Stimulated activated naive B cell treated with anti-CD40 and anti-IgM and Interleukin-4, amounts not matched to agents 10 μg/mL and 1 μg/mL and 100 μg/mL, for 72 hours (primary cell): ENCODE measurements around the gene ZNF507.

Experiments
- ATAC-seq, 2 donors: fragments of 150-1000 bp; cut with Tn5 transposase; replicated peaks; 2 replicates each; pipeline ENCODE4 v1.10.0; 2021; ENCODE audit warnings: moderate library complexity in 1 of 2
- DNase-seq: peaks from one replicate; pipeline ENCODE4 v3.0.0; 2021
- H3K27ac Mint-ChIP-seq: one replicate; pipeline ENCODE4 v1.8.0; 2022; ENCODE audit warnings: mild to moderate bottlenecking, mixed read lengths
- H3K27me3 Mint-ChIP-seq, 2 donors: one replicate each; pipeline ENCODE4 v1.8.0; 2022; ENCODE audit warnings: mixed read lengths in 2 of 2
- H3K36me3 Mint-ChIP-seq, 2 donors: one replicate each; pipeline ENCODE4 v1.8.0; 2022; ENCODE audit warnings: mixed read lengths in 2 of 2, mild to moderate bottlenecking in 1 of 2
- H3K4me1 Mint-ChIP-seq, 2 donors: one replicate each; pipeline ENCODE4 v1.8.0; 2022; ENCODE audit warnings: mixed read lengths in 2 of 2, mild to moderate bottlenecking in 1 of 2
- H3K4me3 Mint-ChIP-seq, 2 donors: one replicate each; pipeline ENCODE4 v1.8.0; 2022; ENCODE audit warnings: mild to moderate bottlenecking in 2 of 2, mixed read lengths in 2 of 2, moderate library complexity in 1 of 2
- H3K9me3 Mint-ChIP-seq, 2 donors: one replicate each; pipeline ENCODE4 v1.8.0; 2022; ENCODE audit warnings: mixed read lengths in 2 of 2, mild to moderate bottlenecking in 1 of 2

Gene ZNF507

GRCh38 chr19:32403291-32403995 is 58.0 kb downstream of the ZNF507 start:
- H3K4me1 Mint-ChIP-seq, result peaks cover 9 to 17% of the 10 kb centered on the region in 2 donors

GRCh38 chr19:32404213-32404932 is 59.0 kb downstream of the ZNF507 start:
- DNase-seq, result no peak
- Mint-ChIP-seq H3K27ac (peak overlapping the region; percentile 96), H3K27me3 (no peaks in the 10 kb centered on the region), H3K9me3 (no peaks in the 10 kb centered on the region), H3K4me1 (peaks cover 9 to 17% of the 10 kb centered on the region in 2 donors), H3K36me3 (peaks cover 5 to 14% of the 10 kb centered on the region in 2 donors), H3K4me3 (peak overlapping the region; percentile 88 to 95)
- no peak for ATAC-seq

More at GRCh38 chr19:32403291-32403995, 58.0 kb downstream of the ZNF507 start:
- Mint-ChIP-seq H3K9me3 (no peaks in the 10 kb centered on the region), H3K27ac (no peak overlapping the region), H3K4me3 (peak overlapping the region in 1 of 2 donors; percentile 88), H3K27me3 (no peaks in the 10 kb centered on the region), H3K36me3 (peaks cover 0 to 8% of the 10 kb centered on the region in 2 donors)
- DNase-seq, result no peak
- ATAC-seq, result no peak

- DNase-seq (no peak), ATAC-seq (peak; percentile 20 to 26)
- no peaks in the 10 kb centered on the region for H3K9me3 Mint-ChIP-seq
- H3K36me3 Mint-ChIP-seq, result peaks cover 7 to 19% of the 10 kb centered on the region in 2 donors
- peaks cover 9 to 17% of the 10 kb centered on the region in 2 donors for H3K4me1 Mint-ChIP-seq
- H3K4me3 Mint-ChIP-seq, result peak overlapping the region; percentile 88 to 95
- no peaks in the 10 kb centered on the region for H3K27me3 Mint-ChIP-seq
- H3K27ac Mint-ChIP-seq, result peak overlapping the region; percentile 96
Measured at GRCh38 chr19:32404933-32405430, 59.6 kb downstream of the ZNF507 start.

GRCh38 chr19:32405431-32406160 is 60.2 kb downstream of the ZNF507 start, which contains the start of gene DPY19L3:
DPY19L3 (plus strand) TSS chr19:32405770; CDS start chr19:32408254, 2,484 bp downstream.
- Mint-ChIP-seq H3K36me3 (peaks cover 7 to 19% of the 10 kb centered on the region in 2 donors), H3K9me3 (no peaks in the 10 kb centered on the region), H3K27me3 (no peaks in the 10 kb centered on the region), H3K27ac (peak within 1 kb of the TSS; percentile 96), H3K4me3 (peak within 1 kb of the TSS; percentile 88 to 95), H3K4me1 (peaks cover 9 to 17% of the 10 kb centered on the region in 2 donors)
- DNase-seq (peak; percentile 90), ATAC-seq (peak; percentile 97 to 98)

- Mint-ChIP-seq H3K4me1 (peaks cover 8 to 17% of the 10 kb centered on the region in 2 donors), H3K9me3 (no peaks in the 10 kb centered on the region), H3K27ac (peak overlapping the region; percentile 70), H3K36me3 (peaks cover 7 to 20% of the 10 kb centered on the region in 2 donors), H3K4me3 (peak overlapping the region; percentile 79 to 95), H3K27me3 (no peaks in the 10 kb centered on the region)
- no peak for DNase-seq
- no peak for ATAC-seq
Measured at GRCh38 chr19:32406161-32407003, 61.0 kb downstream of the ZNF507 start.

- Mint-ChIP-seq H3K4me1 (peaks cover 8 to 17% of the 10 kb centered on the region in 2 donors), H3K27me3 (no peaks in the 10 kb centered on the region), H3K9me3 (no peaks in the 10 kb centered on the region), H3K4me3 (peak overlapping the region; percentile 79 to 95), H3K27ac (peak overlapping the region; percentile 70), H3K36me3 (peaks cover 11 to 19% of the 10 kb centered on the region in 2 donors)
- ATAC-seq (no peak), DNase-seq (no peak)
Measured at GRCh38 chr19:32407004-32407992, 61.9 kb downstream of the ZNF507 start.

- no peaks in the 10 kb centered on the region for H3K4me1 Mint-ChIP-seq
- H3K9me3 Mint-ChIP-seq, result no peaks in the 10 kb centered on the region
- DNase-seq (no peak), ATAC-seq (no peak)
- no peak overlapping the region for H3K27ac Mint-ChIP-seq
- H3K4me3 Mint-ChIP-seq, result no peak overlapping the region
- H3K27me3 Mint-ChIP-seq, result no peaks in the 10 kb centered on the region
- peaks cover 27 to 34% of the 10 kb centered on the region in 2 donors for H3K36me3 Mint-ChIP-seq
Measured at GRCh38 chr19:32415246-32415645, 69.8 kb downstream of the ZNF507 start.

GRCh38 chr19:32415669-32416068 is 70.3 kb downstream of the ZNF507 start:
- Mint-ChIP-seq H3K4me3 (no peak overlapping the region), H3K36me3 (peaks cover 27 to 34% of the 10 kb centered on the region in 2 donors), H3K9me3 (no peaks in the 10 kb centered on the region), H3K4me1 (no peaks in the 10 kb centered on the region), H3K27ac (no peak overlapping the region), H3K27me3 (no peaks in the 10 kb centered on the region)
- ATAC-seq, result no peak
- no peak for DNase-seq

GRCh38 chr19:32416749-32417456 is 71.5 kb downstream of the ZNF507 start:
- ATAC-seq, result no peak
- Mint-ChIP-seq H3K27me3 (no peaks in the 10 kb centered on the region), H3K4me3 (no peak overlapping the region), H3K4me1 (peaks cover 3 to 7% of the 10 kb centered on the region in 2 donors), H3K9me3 (no peaks in the 10 kb centered on the region), H3K36me3 (peaks cover 24 to 32% of the 10 kb centered on the region in 2 donors), H3K27ac (no peak overlapping the region)
- no peak for DNase-seq

- Mint-ChIP-seq H3K9me3 (peaks cover 0 to 2% of the 10 kb centered on the region in 2 donors), H3K4me3 (no peak overlapping the region), H3K4me1 (peaks cover 9 to 17% of the 10 kb centered on the region in 2 donors), H3K27me3 (no peaks in the 10 kb centered on the region), H3K36me3 (peaks cover 24 to 37% of the 10 kb centered on the region in 2 donors), H3K27ac (no peak overlapping the region)
- no peak for DNase-seq
- ATAC-seq, result no peak
Measured at GRCh38 chr19:32418155-32418554, 72.7 kb downstream of the ZNF507 start.

GRCh38 chr19:32421589-32422361 is 76.4 kb downstream of the ZNF507 start:
- peaks cover 9 to 17% of the 10 kb centered on the region in 2 donors for H3K4me1 Mint-ChIP-seq
- DNase-seq (no peak), ATAC-seq (peak; percentile 64 to 75)
- no peaks in the 10 kb centered on the region for H3K27me3 Mint-ChIP-seq
- peaks cover 0 to 2% of the 10 kb centered on the region in 2 donors for H3K9me3 Mint-ChIP-seq
- peak overlapping the region; percentile 1 to 32 for H3K4me3 Mint-ChIP-seq
- peak overlapping the region; percentile 57 for H3K27ac Mint-ChIP-seq
- H3K36me3 Mint-ChIP-seq, result peaks cover 10 to 18% of the 10 kb centered on the region in 2 donors
